GF-D8 (cell line): ENCODE measurements around the gene NDUFB6.
"Not testable (repeated sequence)": the region's sequence is repeated elsewhere in the genome, so short reads cannot be mapped to it uniquely, and the experiment has no call there.

ENCODE experiments used
- DNase-seq: peaks from one replicate; lab custom pipeline; 2025; lab: John Stamatoyannopoulos, UW

Gene NDUFB6

GRCh38 chr9:32572900-32573523 is at the start of gene NDUFB6:
TSS of gene NDUFB6 (minus strand) at chr9:32573159. CDS start at chr9:32573060, 99 bp downstream.
- peak; percentile 90 for DNase-seq

GRCh38 chr9:32618261-32618660 is 45.3 kb upstream of the NDUFB6 start:
- DNase-seq, result no peak

GRCh38 chr9:32606811-32607210 is 33.9 kb upstream of the NDUFB6 start:
- no peak for DNase-seq

- no peak for DNase-seq
These were observed 31.2 kb upstream of the NDUFB6 start for GRCh38 chr9:32603914-32604852.

GRCh38 chr9:32599021-32599420 is 26.1 kb upstream of the NDUFB6 start:
- DNase-seq, result not testable (repeated sequence)

- DNase-seq, result no peak
These were observed 24.0 kb upstream of the NDUFB6 start for GRCh38 chr9:32596936-32597335.

- peak; percentile 38 for DNase-seq
These were observed 23.3 kb upstream of the NDUFB6 start for GRCh38 chr9:32596096-32596865.

- no peak for DNase-seq
These were observed 17.9 kb upstream of the NDUFB6 start for GRCh38 chr9:32590898-32591297.

- no peak for DNase-seq
These were observed 17.5 kb upstream of the NDUFB6 start for GRCh38 chr9:32590476-32590875.

GRCh38 chr9:32589083-32589723 is 16.2 kb upstream of the NDUFB6 start:
- DNase-seq, result no peak

- no peak for DNase-seq
These were observed 14.9 kb upstream of the NDUFB6 start for GRCh38 chr9:32587901-32588300.

- no peak for DNase-seq
These were observed 11.8 kb upstream of the NDUFB6 start for GRCh38 chr9:32584784-32585183.

- peak; percentile 31 for DNase-seq
These were observed 8.7 kb upstream of the NDUFB6 start for GRCh38 chr9:32581512-32582143.

- DNase-seq, result no peak
These were observed 7.8 kb upstream of the NDUFB6 start for GRCh38 chr9:32580631-32581300.

- no peak for DNase-seq
These were observed 6.9 kb upstream of the NDUFB6 start for GRCh38 chr9:32579706-32580331.

GRCh38 chr9:32578976-32579375 is 6.0 kb upstream of the NDUFB6 start:
- no peak for DNase-seq

GRCh38 chr9:32577316-32577715 is 4.4 kb upstream of the NDUFB6 start:
- no peak for DNase-seq

GRCh38 chr9:32574858-32575257 is 1.9 kb upstream of the NDUFB6 start:
- no peak for DNase-seq

GRCh38 chr9:32573821-32574220 is 862 bp upstream of the NDUFB6 start:
- DNase-seq, result no peak
